LHCN-M2 (cell line): Measurements from ENCODE around the gene CHRFAM7A. TPM values are rescaled to one million over a fixed set of nuclear protein-coding genes. Genes with fewer than 3 reads are reported as not detected.
"Not testable (repeated sequence)": the region's sequence is repeated elsewhere in the genome, so short reads cannot be mapped to it uniquely, and the experiment has no call there.

ENCODE experiments used
- DNase-seq: peaks from one replicate; pipeline ENCODE4 v3.0.0-alpha.2; 2012; ENCODE audit warnings: low read depth
- polyA plus RNA-seq: library from polyadenylated mRNA; unstranded; fragments of >200 nt; gene quantifications from one replicate; pipeline ENCODE4 v1.2.1, GENCODE V29; 2012; ENCODE audit warnings: missing spikeins
- total RNA-seq: library from RNA; depleted of rRNA; stranded (reverse); fragments of >200 nt; gene quantifications from 2 replicates; pipeline ENCODE4 v1.2.3, GENCODE V29; 2014; rRNA removed

The CHRFAM7A gene
- 2.2 and 4.6 TPM in 2 replicates for total RNA-seq
- 1.0 TPM for polyA plus RNA-seq

DNA sequence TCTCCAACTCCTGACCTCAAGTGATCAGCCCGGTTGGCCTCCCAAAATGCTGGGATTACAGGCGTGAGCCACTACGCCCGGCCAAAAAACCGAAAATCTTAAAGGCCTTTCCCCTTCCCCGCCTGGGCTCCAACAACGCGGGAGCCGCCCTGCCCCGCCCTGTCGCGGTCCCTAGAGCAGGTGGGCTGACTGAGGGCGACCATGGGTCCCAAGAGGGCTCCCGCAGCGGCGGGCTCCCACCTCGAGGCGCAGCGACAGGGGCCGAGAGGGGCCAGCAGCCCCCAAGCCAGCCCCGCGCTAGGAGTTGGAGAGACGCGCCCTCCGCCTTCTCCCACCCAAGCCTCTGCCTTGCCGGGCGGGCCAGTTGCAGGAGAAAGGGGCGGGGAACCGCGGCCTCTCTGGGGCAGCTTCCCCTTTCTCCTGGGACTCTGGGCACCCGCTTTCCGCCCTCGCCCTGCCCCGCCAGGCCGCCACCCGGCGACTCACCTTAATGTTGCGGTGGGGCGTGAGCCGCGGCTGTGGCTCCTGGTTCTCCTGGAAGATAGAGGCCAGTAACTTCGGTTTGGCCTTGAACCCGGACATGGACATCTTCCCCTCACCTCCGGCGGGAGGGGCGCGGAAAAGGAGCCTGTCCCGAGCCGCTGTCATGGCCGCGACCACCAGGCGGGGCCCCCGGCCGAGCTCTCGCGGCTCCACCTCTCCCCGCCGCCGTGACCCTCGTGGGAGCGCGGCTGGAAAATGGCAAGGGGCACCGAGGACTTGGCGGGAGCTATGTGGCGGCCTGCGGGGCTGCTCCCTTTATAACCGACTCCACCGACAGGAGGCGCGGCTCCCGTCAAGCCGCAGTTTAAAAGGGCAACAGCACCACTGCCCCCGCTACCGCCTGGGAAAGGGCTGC, at the start of gene CHRFAM7A:
TSS of gene CHRFAM7A (minus strand) at position 775 of the 898 bp plus-strand sequence. CDS start 10,189 bp downstream, outside the sequence.
- DNase-seq: not testable (repeated sequence)

GRCh38 chr15:30438348-30438747, 45.0 kb upstream of the CHRFAM7A start:
- DNase-seq: not testable (repeated sequence)

- DNase-seq: not testable (repeated sequence)
Observed at GRCh38 chr15:30435878-30436277, 42.5 kb upstream of the CHRFAM7A start.

DNA sequence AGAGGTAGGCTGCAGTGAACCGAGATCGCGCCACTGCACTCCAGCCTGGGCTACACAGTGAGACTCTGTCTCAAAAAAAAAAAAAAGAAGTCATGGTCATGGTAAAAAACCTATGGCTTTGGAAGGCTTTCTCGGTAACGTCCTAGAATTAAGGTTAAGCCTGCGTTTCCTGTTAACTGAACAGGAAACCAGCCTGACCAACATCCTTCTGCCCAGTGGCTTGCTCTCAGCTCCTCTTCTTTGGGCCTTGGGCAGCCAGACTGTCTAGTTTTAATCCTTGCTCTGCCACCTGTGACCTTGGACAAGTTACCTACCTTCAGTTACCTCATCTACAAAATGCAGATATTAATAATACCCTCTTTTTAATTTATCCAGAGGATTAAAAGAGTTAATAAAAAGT, 27.4 kb upstream of the CHRFAM7A start:
- not testable (repeated sequence) for DNase-seq

GRCh38 chr15:30414160-30414559, 20.8 kb upstream of the CHRFAM7A start, which contains the start of gene GOLGA8R:
Gene GOLGA8R, minus strand, starts transcription at chr15:30414260. Its CDS starts 98 bp downstream, at chr15:30414162.
- not testable (repeated sequence) for DNase-seq

DNA sequence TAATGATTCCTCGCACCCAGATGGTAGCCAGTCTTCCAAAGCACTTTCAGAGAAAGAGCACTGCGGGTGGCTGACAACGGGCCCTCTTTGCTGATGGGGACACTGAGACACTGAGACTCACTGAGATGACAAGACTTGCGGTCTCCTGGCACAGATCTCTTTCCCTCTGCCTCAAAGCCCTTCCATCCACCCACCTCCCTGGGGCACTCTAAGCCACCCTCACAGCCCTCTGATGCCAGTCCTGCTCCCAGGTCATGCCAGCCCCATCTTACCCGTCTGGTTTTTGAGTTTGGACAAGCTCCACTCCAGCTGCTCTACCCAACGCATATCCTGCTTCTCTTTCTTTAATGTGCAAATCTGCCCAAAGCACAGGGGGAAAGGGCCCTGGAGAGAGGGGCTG, 14.3 kb upstream of the CHRFAM7A start:
- DNase-seq: not testable (repeated sequence)

- DNase-seq: not testable (repeated sequence)
Observed at GRCh38 chr15:30398988-30399387, 5.6 kb upstream of the CHRFAM7A start.

GRCh38 chr15:30393664-30393991, 288 bp upstream of the CHRFAM7A start:
- DNase-seq: not testable (repeated sequence)

DNA sequence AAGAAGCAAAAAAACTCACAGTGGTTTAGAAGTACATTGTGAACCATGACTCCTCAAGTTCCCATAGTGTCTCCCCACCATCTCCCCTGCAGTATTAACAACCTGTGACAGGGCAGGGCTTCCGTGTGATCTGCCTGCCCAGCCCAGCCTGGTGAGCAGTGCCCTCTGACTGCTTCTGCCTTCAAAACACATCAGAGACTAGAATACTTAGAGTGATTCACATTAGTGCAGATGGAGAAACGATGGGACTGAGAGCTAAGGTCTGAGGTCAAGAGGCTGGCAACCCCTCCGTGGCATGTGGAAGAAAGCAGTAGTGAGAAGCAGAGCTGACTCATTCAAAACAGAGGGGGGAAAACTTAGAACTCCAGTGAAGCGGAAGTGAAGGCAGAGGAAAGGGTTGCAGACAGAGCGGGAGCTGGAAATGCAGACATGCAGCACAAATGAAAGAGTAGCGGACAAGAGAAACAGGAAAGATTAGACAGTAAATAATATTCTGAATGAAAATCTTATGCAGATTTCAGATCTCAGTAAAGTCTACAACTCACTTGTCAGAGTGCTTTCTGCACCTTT, 6.9 kb downstream of the CHRFAM7A start:
- DNase-seq: not testable (repeated sequence)

GRCh38 chr15:30377082-30377413, 16.3 kb downstream of the CHRFAM7A start:
- DNase-seq: not testable (repeated sequence)

- not testable (repeated sequence) for DNase-seq
Observed at GRCh38 chr15:30376375-30377081, 16.8 kb downstream of the CHRFAM7A start.

- peak; percentile 0 for DNase-seq
Observed at GRCh38 chr15:30375872-30376271, 17.5 kb downstream of the CHRFAM7A start.

GRCh38 chr15:30374862-30375261, 18.5 kb downstream of the CHRFAM7A start:
- DNase-seq: not testable (repeated sequence)

- DNase-seq: not testable (repeated sequence)
Observed at GRCh38 chr15:30368271-30368670, 25.1 kb downstream of the CHRFAM7A start.

DNA sequence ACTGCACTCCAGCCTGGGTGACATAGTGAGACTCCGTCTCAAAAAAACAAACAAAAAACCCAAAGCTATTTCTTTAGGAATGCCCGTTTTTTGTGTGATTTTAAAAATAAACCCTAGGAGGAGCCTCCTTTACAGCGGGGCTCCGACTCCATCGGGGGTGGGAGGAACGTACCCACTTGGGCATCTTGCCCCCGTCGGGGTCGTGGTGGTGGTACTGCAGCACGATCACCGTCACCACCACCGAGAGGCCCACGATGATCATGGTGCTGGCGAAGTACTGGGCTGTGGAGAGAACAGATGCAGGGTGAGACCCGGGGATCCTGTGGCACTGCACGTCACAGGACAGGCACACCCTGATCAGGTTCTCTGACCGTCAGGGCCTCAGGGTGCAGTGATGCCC, 26.1 kb downstream of the CHRFAM7A start:
- DNase-seq: not testable (repeated sequence)

DNA sequence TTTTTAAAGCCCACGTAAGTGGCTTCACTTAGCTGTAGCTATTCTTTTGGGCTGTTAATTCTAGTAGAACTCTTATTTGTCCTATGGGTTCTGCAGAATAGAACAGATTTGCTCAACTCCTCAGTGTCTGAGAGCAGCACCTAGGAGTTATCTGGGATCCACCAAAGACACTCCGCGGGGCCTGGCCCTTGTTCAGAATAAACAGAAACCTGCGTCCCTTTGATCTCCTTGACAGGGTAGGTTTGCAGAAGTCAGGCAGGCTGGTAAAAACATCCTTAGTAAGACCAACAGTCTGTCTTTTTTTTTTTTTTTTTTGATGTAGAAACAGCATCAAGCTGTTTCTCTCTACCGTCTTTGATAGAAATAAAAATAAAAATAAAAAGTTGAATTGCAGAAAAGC, 31.9 kb downstream of the CHRFAM7A start:
- DNase-seq: not testable (repeated sequence)

DNA sequence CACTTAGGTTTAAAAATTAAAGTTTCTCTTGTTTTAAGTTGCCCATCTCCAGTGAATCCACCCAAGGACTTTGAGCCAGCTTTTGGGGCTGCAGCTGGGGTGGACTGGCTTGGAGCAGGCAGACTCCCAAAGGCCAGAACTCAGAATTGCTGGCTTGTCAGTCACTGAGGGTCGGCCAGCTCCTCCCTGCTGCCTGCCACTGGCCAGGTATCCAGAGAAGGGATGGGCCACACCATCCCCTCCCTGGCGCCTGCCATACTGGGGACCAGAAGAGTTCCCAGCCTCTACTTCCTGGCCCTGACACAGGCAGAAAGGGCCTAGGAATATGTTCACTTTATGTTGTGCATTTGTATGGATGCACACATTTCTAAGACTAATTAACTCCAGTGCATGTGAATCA, 32.4 kb downstream of the CHRFAM7A start:
- DNase-seq: not testable (repeated sequence)

- not testable (repeated sequence) for DNase-seq
Observed at GRCh38 chr15:30355043-30355442, 38.3 kb downstream of the CHRFAM7A start.

- not testable (repeated sequence) for DNase-seq
Observed at GRCh38 chr15:30349803-30350202, 43.5 kb downstream of the CHRFAM7A start.

DNA sequence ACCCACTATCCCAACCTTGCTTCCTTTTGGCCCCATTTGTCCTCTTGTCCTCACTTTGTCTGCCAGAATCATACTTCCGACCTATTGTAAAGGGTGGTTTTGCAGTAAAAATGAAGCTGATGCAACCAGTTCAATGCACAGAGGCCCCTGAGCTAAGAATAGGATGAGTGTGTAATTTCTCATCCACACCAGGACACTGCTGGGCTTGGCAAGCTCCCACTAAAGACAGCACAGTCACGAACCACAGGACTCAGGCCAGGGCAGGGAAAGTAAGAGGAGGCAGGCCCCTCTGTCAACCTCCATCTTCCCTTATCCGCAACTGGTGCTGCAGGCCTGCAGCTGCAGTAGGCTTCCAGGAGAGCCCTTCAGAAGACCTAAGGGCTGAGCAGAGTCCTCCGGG, 56.8 kb downstream of the CHRFAM7A start:
- not testable (repeated sequence) for DNase-seq

GRCh38 chr15:30334152-30334551, 59.2 kb downstream of the CHRFAM7A start:
- not testable (repeated sequence) for DNase-seq

DNA sequence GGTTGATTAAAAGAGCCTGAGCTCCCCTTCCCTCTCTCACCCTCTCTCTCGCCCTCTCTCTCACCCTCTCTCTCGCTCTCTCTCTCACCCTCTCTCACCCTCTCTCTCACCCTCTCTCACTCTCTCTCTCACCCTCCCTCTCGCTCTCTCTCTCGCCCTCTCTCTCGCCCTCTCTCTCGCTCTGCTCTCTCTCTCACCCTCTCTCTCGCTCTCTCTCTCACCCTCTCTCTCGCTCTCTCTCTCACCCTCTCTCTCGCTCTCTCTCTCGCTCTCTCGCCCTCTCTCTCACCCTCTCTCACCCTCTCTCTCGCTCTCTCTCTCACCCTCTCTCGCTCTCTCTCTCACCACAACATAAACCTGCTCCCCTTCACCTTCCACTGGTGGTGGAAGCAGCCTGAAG, 67.2 kb downstream of the CHRFAM7A start:
- DNase-seq: not testable (repeated sequence)
